AG09319 (cell line): ENCODE data around the gene GARIN3.

ENCODE experiments used
- DNase-seq: peaks from one replicate; pipeline ENCODE4 v3.0.0-alpha.2; 2010; ENCODE audit warnings: low read depth; ENCODE audit errors: extremely low read depth
- TF ChIP-seq, protein P1 (sequence below): IDR thresholded peaks from 2 replicates; pipeline ENCODE4 v1.5.1; 2011; ENCODE audit warnings: low read depth, mild to moderate bottlenecking, inconsistent platforms, low read length, moderate library complexity

The GARIN3 gene

GRCh38 chr5:157115502-157115901 lies 50.6 kb downstream of the GARIN3 start:
- TF ChIP-seq, protein P1, sequence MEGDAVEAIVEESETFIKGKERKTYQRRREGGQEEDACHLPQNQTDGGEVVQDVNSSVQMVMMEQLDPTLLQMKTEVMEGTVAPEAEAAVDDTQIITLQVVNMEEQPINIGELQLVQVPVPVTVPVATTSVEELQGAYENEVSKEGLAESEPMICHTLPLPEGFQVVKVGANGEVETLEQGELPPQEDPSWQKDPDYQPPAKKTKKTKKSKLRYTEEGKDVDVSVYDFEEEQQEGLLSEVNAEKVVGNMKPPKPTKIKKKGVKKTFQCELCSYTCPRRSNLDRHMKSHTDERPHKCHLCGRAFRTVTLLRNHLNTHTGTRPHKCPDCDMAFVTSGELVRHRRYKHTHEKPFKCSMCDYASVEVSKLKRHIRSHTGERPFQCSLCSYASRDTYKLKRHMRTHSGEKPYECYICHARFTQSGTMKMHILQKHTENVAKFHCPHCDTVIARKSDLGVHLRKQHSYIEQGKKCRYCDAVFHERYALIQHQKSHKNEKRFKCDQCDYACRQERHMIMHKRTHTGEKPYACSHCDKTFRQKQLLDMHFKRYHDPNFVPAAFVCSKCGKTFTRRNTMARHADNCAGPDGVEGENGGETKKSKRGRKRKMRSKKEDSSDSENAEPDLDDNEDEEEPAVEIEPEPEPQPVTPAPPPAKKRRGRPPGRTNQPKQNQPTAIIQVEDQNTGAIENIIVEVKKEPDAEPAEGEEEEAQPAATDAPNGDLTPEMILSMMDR: no peak
- no peak for DNase-seq

- DNase-seq: no peak
- TF ChIP-seq, protein P1: no peak
Measured at GRCh38 chr5:157115012-157115411, 51.1 kb downstream of the GARIN3 start.

GRCh38 chr5:157113002-157113401 lies 53.1 kb downstream of the GARIN3 start:
- TF ChIP-seq, protein P1: no peak
- no peak for DNase-seq
